Gastroesophageal sphincter (tissue), 4 donors: ENCODE results near the gene PLXNA2. TPM values are rescaled to one million over a fixed set of nuclear protein-coding genes. Genes with fewer than 3 reads are reported as not detected.

ENCODE experiments used
- ATAC-seq: fragments of 150-250 bp; one replicate; pipeline ENCODE4 v1.9.1; 2016; ENCODE audit warnings: mild to moderate bottlenecking, moderate library complexity
- H3K27ac ChIP-seq, 4 donors: fragments of 200-600 bp; sonication (generic) in 3 of 4; 1 replicate in 3 of 4; 2 replicates in 1 of 4; pipeline ENCODE4 v1.5.1; 2016 to 2019
- H3K27me3 ChIP-seq: fragments of 200-600 bp; sonication (generic); one replicate; pipeline ENCODE4 v1.5.1; 2019
- H3K36me3 ChIP-seq, 2 donors: fragments of 200-600 bp; sonication (generic); one replicate each; pipeline ENCODE4 v1.5.1; 2019; ENCODE audit warnings: control low read depth in 1 of 2
- H3K4me1 ChIP-seq, 3 donors: fragments of 200-600 bp; sonication (generic); 1 replicate in 2 of 3; 2 replicates in 1 of 3; pipeline ENCODE4 v1.5.1; 2016 to 2019; ENCODE audit warnings: control low read depth in 2 of 3
- H3K4me3 ChIP-seq, 2 donors: fragments of 200-600 bp; sonication (generic); one replicate each; pipeline ENCODE4 v1.5.1; 2019; ENCODE audit warnings: mild to moderate bottlenecking in 1 of 2, moderate library complexity in 1 of 2
- H3K9me3 ChIP-seq, 3 donors: fragments of 200-600 bp; sonication (generic); one replicate each; pipeline ENCODE4 v1.5.1; 2017 to 2019; ENCODE audit warnings: control low read depth in 2 of 3
- CTCF ChIP-seq, 4 experiments: fragments of 200-600 bp in 2 of 4; fragments of 450-650 bp in 2 of 4; sonication (generic) in 1 of 4; IDR thresholded peaks; one replicate each; pipeline ENCODE4 v1.5.1; 2017 to 2019; ENCODE audit warnings: antibody characterized with exemption in 4 of 4, mild to moderate bottlenecking in 2 of 4, moderate library complexity in 2 of 4
- EP300 ChIP-seq: sonication (generic); formaldehyde crosslinking; IDR thresholded peaks from one replicate; pipeline ENCODE4 v1.6.1; 2017; ENCODE audit warnings: antibody characterized with exemption, mild to moderate bottlenecking
- POLR2A ChIP-seq, 2 donors: fragments of 450-650 bp; IDR thresholded peaks; one replicate each; pipeline ENCODE4 v1.6.1; 2017; ENCODE audit warnings: antibody characterized with exemption in 2 of 2, mild to moderate bottlenecking in 2 of 2, moderate library complexity in 1 of 2
- POLR2AphosphoS5 ChIP-seq: sonication (generic); formaldehyde crosslinking; IDR thresholded peaks from one replicate; pipeline ENCODE4 v1.6.1; 2017; ENCODE audit warnings: antibody characterized with exemption
- WGBS, 2 donors: methylation state at CpG; one replicate each; pipeline ENCODE4 v1.1.5; 2018; ENCODE audit warnings: low coverage in 1 of 2; 5-methylcytosine and 5-hydroxymethylcytosine counted together
- total RNA-seq, 4 donors: library from RNA; depleted of rRNA; stranded (reverse); fragments of >200 nt; gene quantifications; one replicate each; pipeline ENCODE4 v1.1.0, GENCODE V29; 2016

PLXNA2 gene
- total RNA-seq, 4 donors from 2014 or later = 12.5 to 38.3 (median 32.0) TPM

DNA sequence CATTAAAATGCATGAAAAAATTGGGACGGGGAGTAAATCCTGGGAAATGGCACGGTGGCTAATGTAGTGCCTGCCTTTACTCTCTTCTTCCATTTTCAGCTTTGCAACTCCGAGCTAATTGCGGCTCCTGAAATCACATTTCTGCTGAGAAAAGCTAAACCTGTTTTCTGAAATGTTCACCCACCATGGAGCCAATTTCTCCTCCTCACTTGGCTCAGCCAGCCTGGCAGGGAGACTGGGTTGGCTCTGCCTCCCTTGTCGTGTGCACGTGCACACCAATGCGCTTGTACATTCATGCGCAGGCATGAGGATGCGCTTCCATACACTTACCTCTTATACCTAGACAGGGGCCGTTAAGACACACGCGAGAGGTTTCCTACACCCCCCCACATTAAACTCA is 165.4 kb downstream of the PLXNA2 start:
- Histone ChIP-seq H3K4me1 (peaks cover 0 to 3% (median 0%) of the 10 kb centered on the region in 3 donors), H3K9me3 (no peaks in the 10 kb centered on the region), H3K27ac (no peak overlapping the region), H3K4me3 (no peak overlapping the region), H3K36me3 (peaks cover 0 to 95% of the 10 kb centered on the region in 2 donors), H3K27me3 (no peaks in the 10 kb centered on the region)
- ATAC-seq = no peak
- WGBS, 2 donors = 82 to 94% methylated on average over 10 to 12 of the region's 12 CpGs
- TF ChIP-seq POLR2A (IDR thresholded peaks at IDR 0.05) (no peak), CTCF (IDR thresholded peaks at IDR 0.05) (no peak), POLR2AphosphoS5 (no peak), EP300 (no peak)

DNA sequence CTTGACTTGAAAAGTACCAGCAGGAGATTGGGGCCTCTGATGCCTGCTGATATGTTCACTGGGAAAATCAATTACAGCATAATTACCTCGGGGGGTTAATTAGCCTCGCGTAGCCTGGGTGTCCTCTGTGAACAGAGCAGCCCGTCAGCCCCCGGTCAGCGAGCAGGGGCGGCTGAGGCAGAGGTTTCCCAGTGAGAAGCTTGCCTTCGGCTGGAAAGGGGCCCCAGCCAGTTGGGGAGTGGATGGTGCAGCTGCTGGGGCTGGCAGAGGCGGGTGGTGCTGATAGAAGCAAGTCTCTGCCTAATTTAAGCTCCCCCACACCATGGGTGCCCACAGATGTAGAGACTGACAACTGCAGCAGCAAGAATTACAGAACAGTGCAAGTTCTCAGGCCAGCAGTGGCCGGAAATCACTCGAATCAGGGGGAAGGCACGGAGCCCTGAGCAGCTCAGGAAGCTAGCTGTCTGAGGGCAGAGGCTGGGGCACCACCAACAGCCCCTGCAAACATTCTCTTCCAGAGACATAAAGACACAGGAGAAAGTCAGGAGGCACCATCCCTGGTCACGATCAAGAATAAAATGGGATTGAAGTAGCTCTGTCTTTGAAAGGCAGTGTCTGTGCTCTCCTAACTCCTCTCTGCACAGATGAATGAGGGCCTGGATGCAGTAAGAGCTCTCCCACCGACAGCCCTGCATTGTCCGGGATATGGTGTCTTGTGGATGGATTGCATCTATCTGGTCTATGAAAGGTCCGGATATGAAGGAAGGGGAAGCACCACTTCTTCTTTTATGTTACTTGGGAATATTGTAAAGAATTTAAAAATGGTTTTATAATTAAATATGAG is 166.7 kb downstream of the PLXNA2 start:
- no peak for ATAC-seq
- WGBS, 2 donors = 74 to 77% methylated on average over 3 to 8 of the region's 16 CpGs
- Histone ChIP-seq H3K27me3 (no peaks in the 10 kb centered on the region), H3K4me1 (peaks cover 0 to 3% (median 0%) of the 10 kb centered on the region in 3 donors), H3K4me3 (no peak overlapping the region), H3K27ac (no peak overlapping the region), H3K9me3 (no peaks in the 10 kb centered on the region), H3K36me3 (peaks cover 0 to 95% of the 10 kb centered on the region in 2 donors)
- no peak for TF ChIP-seq EP300
- no peak for TF ChIP-seq CTCF (IDR thresholded peaks at IDR 0.05)
- TF ChIP-seq POLR2A (IDR thresholded peaks at IDR 0.05) = no peak
- no peak for TF ChIP-seq POLR2AphosphoS5

DNA sequence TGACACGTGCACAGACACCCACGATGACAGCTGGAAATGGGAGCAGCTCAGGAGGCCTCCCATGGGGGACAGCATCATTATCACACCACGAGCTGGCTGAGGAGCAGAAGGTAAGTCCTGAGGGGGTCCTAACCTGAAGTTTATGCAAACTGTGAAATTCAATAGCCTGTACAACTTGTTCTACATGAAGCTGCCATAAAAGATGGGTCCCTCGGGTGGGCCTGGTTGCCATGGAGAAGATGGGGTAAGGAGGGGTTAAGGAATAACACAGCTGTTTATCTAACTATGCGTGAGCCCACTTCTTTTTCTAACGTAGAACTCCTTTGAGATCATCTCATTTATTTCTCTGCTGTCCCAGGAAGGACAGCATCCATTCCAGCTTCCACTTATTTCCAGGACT is 169.8 kb downstream of the PLXNA2 start:
- no peak overlapping the region for H3K27ac ChIP-seq
- no peak for TF ChIP-seq POLR2A (IDR thresholded peaks at IDR 0.05)
- no peak for TF ChIP-seq EP300
- no peak for TF ChIP-seq POLR2AphosphoS5
- no peak for TF ChIP-seq CTCF (IDR thresholded peaks at IDR 0.05)
- no peaks in the 10 kb centered on the region for H3K27me3 ChIP-seq
- H3K4me1 ChIP-seq = peaks cover 0 to 3% (median 0%) of the 10 kb centered on the region in 3 donors
- WGBS, 2 donors = 46 to 64% methylated on average over 3 of the region's 6 CpGs
- no peak overlapping the region for H3K4me3 ChIP-seq
- no peak for ATAC-seq
- no peaks in the 10 kb centered on the region for H3K9me3 ChIP-seq
- H3K36me3 ChIP-seq = peaks cover 0 to 95% of the 10 kb centered on the region in 2 donors

DNA sequence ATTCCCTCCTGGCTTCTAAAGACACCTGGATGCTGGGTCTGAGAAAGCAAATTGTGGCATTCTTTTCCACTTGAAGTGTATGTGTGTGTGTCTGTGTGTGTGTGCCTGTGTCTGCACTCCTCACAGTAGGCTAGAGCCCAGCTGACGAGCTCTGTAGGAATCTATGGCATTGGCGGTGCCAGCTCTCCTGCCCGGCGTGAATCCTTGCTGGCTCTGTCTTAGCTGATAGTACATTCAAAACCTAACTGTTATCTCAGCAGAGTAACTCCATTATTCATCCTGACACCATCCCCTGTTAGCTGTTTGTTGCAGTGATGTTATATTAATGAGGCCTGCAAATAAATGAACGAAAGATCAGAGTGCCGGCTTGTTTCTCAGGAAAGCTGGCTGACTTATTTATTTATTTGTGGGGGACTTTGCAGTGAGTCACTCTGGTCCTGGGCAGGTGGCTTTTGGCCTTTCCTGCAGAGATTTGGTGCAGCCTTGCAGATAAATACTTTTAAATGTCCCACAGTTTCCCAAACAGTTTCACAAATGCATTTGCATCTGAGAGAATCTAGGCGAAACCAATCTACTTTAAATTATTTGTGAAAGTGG is 172.7 kb downstream of the PLXNA2 start:
- no peak for TF ChIP-seq EP300
- no peak for TF ChIP-seq CTCF (IDR thresholded peaks at IDR 0.05)
- TF ChIP-seq POLR2AphosphoS5 = no peak
- TF ChIP-seq POLR2A (IDR thresholded peaks at IDR 0.05) = no peak
- Histone ChIP-seq H3K4me3 (no peak overlapping the region), H3K27ac (no peak overlapping the region), H3K4me1 (no peaks in the 10 kb centered on the region), H3K9me3 (no peaks in the 10 kb centered on the region), H3K36me3 (peaks cover 0 to 92% of the 10 kb centered on the region in 2 donors), H3K27me3 (no peaks in the 10 kb centered on the region)
- WGBS, 2 donors = 49 to 95% methylated on average over 3 to 7 of the region's 7 CpGs
- ATAC-seq = no peak
